GM12892 (cell line): ENCODE results near the gene SELENOO.

Experiments
- DNase-seq: peaks from one replicate; pipeline ENCODE4 v3.0.0; 2011; ENCODE audit not compliant: insufficient read length
- FAIRE-seq: peaks from 2 replicates; lab custom pipeline; 2011; peaks lifted over from hg19 to GRCh38; lab: Jason Lieb, UNC
- POLR2A ChIP-seq: IDR thresholded peaks from 2 replicates; pipeline ENCODE4 v1.6.1; 2011; ENCODE audit warnings: low read depth, low read length, control low read depth
- POLR2AphosphoS5 ChIP-seq: IDR thresholded peaks from 2 replicates; pipeline ENCODE4 v1.6.1; 2011; ENCODE audit warnings: low read depth, low read length, control low read depth
- TAF1 ChIP-seq: IDR thresholded peaks from 2 replicates; pipeline ENCODE4 v1.6.1; 2011; ENCODE audit warnings: low read depth, mild to moderate bottlenecking, control low read depth, low read length, borderline replicate concordance

SELENOO gene

GRCh38 chr22:50180727-50181521 lies 19.9 kb upstream of the SELENOO start:
- FAIRE-seq, result no peak
- TF ChIP-seq POLR2AphosphoS5, result no peak
- TF ChIP-seq TAF1, result no peak
- no peak for TF ChIP-seq POLR2A
- DNase-seq, result no peak

DNA sequence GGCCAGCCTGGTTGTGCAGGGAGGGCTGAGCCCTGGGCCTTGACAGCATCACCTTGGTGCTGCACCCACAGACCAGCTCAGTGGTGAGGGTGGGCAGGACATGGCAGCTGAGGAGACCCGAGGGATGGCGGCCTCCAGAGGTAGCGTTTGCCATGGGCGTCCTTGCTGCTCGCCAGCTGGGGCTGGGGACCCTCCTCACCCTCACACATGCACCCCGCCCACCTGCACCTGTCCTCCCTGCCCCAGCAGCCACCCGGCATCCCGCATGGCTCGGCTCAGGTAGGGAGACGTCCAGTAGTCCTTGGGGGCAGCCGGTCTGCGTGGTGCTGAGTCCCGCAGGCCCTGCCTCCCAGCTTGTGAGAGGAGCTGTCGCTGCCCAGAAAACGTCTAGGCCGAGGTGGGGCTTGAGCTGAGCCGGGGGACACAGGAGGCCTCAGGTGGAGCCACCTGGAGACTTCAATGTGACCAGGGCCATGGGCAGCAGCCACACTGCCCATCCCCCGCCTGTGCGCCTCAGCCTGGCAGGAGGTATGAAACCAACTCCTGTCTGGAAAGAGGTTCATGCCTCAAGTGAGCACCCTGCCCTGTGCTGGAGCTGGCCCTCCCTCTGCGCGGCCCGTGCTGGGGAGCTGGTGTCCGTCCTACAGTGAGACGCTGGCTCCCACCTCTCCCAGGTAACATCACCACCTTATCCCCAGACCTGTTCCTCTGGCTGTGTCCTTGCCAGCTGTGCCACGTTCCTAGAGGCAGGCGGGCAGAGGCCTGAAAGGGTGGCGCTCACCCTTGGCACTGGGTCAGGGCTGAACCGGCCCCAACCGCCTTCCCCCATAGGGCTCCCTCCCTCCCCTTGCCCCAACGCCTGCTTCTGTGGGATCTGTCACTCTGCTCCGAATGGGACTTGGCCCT lies 18.4 kb upstream of the SELENOO start:
- FAIRE-seq, result no peak
- no peak for TF ChIP-seq POLR2A
- TF ChIP-seq TAF1, result no peak
- no peak for TF ChIP-seq POLR2AphosphoS5

GRCh38 chr22:50183141-50183971 lies 17.5 kb upstream of the SELENOO start:
- TF ChIP-seq POLR2AphosphoS5 (no peak), POLR2A (no peak), TAF1 (no peak)
- FAIRE-seq (no peak), DNase-seq (no peak)

More for the DNA sequence above, 18.4 kb upstream of the SELENOO start:
- DNase-seq, result no peak

- FAIRE-seq (no peak), DNase-seq (no peak)
- TF ChIP-seq POLR2A, result no peak
- no peak for TF ChIP-seq TAF1
- no peak for TF ChIP-seq POLR2AphosphoS5
These were observed 16.6 kb upstream of the SELENOO start for GRCh38 chr22:50184004-50184901.

GRCh38 chr22:50184902-50185374 lies 15.9 kb upstream of the SELENOO start:
- FAIRE-seq (peak; percentile 83), DNase-seq (peak; percentile 60)
- TF ChIP-seq POLR2A, result no peak
- no peak for TF ChIP-seq POLR2AphosphoS5
- TF ChIP-seq TAF1, result no peak

- peak; percentile 95 for DNase-seq
- no peak for TF ChIP-seq POLR2AphosphoS5
- TF ChIP-seq POLR2A, result peak; percentile 50; the same call in 1 of the 2 replicates
- FAIRE-seq, result peak; percentile 96
These were observed 15.3 kb upstream of the SELENOO start, which contains the start of gene TRABD for GRCh38 chr22:50185375-50186087. Gene TRABD, plus strand, starts transcription at chr22:50185913. Its CDS starts 7,148 bp downstream, at chr22:50193061.

DNA sequence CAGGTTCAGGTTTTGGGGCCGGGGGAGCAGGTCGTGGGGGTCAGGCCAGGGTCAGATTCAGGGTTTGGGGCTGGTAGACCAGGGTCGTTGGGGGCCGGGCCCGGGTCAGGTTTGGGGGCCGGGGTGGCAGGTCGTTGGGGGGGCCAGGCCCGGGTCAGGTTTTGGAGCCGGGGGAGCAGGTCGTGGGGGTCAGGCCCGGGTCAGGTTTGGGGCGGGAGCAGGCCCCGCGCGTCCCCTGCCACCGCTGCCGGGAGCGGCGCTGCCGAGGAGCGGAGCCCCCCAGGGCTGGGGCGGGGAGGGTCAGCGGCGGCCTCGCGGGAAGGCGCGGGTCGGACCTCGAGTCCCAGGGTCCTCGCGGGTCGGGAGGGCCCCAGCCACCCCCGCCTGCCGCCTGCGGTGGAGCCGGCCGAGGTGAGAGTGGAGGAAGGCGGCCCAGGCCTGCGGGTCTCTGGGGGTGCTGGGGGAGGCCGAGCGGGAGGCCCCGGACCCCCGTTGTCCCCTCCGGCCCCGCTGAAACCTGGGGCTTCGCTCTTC lies 14.6 kb upstream of the SELENOO start:
- FAIRE-seq (peak; percentile 36), DNase-seq (no peak)
- no peak for TF ChIP-seq POLR2AphosphoS5
- TF ChIP-seq TAF1, result no peak
- TF ChIP-seq POLR2A, result no peak; the same call in 1 of the 2 replicates

DNA sequence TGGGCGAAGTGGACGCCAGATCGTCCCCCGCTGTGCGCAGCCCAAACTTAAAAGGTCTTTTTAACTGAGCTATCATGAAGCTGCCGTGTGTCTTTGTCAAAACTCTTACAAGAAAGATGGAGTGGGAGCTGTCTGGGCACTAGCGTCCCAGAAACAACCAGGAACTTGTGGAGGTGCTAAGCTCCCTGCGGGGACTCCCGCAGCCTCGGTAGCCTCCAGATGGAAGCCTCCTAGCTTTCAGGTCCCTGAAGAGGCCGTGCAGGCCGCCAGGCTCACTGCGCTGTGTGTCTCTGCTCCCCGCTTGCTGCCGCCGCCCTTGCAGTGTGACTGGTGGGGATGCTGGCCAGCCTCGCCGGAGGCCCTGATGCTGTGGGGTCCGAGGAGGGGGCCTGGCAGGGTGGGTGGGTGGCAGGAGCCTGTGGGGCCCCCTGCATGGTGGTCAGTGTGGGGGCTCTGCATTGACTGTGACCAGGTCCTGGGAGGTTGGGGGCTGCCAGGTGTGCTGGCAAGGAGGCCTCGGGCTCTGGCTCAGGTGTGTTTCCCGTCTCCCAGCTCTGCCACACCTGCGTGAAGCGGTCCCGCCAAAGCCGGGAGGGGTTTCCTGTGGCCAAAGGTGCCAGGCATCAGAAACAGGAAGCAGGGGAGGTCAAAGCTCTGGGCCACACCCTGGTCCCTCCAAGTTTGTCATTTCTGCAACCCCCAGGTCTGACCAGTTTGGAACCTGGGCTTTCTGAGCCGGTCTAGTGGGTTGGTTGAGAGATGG lies 13.9 kb upstream of the SELENOO start:
- TF ChIP-seq TAF1 (no peak), POLR2AphosphoS5 (no peak), POLR2A (no peak)
- peak; percentile 67 for FAIRE-seq
- DNase-seq, result no peak

DNA sequence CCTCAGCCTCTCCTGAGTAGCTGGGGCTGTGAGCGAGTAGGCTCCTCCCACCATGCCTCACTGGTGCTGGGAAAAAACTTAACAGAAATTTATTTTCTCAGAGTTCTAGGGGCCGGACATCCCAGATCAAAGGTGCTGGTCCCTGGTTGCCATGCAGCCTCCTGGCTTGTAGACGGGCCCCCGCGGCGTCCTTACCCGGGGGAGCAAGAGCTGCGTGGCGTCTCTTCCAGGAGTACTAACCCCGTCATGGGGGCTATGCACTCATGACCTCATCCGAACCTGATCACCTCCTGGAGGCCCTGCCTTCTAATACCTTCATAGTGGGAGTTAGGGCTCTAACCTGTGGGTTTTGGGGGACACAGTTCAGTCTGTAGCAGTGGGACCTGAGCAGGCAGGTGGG lies 12.5 kb upstream of the SELENOO start:
- FAIRE-seq, result no peak
- no peak for TF ChIP-seq POLR2A
- 0 out of 2 replicates have a peak, but pooled peaks have one; percentile 27 for TF ChIP-seq POLR2AphosphoS5
- TF ChIP-seq TAF1, result no peak

More for the DNA sequence above, 12.5 kb upstream of the SELENOO start:
- no peak for DNase-seq
